HCT116 (cell line): ENCODE results near the gene RAB31. TPM values are rescaled to one million over a fixed set of nuclear protein-coding genes. Genes with fewer than 3 reads are reported as not detected.

Source experiments
- ATAC-seq: fragments of 200-7000 bp; cut with Tn5 transposase; 2 replicates; pipeline ENCODE4 v1.9.1; 2020; ENCODE audit warnings: mild to moderate bottlenecking, moderate library complexity
- BruUV-seq: library from RNA; stranded (reverse); fragments of 400-500 nt; replicated peaks from 2 replicates; lab custom pipeline; 2021; lab: Mats Ljungman, UMichigan
- CTCF ChIA-PET: fragments of 300-600 bp; sonication (Branson Sonifier 250); formaldehyde crosslinking; loops from one replicate; lab custom pipeline; 2021; ENCODE audit warnings: antibody characterized with exemption; lab: Charles Lee
- POLR2A ChIA-PET: fragments of 300-600, 350-600 bp; sonication (Branson Sonifier 250); formaldehyde crosslinking; loops from one replicate; lab custom pipeline; 2021; ENCODE audit warnings: antibody characterized with exemption; lab: Charles Lee
- RAD21 ChIA-PET, 2 experiments: fragments of 300-600 bp; sonication (Branson Sonifier 250); formaldehyde crosslinking; loops; one replicate each; lab custom pipeline; 2023; ENCODE audit warnings: low total read pairs in 2 of 2; ENCODE audit not compliant: uncharacterized antibody in 2 of 2, unreplicated experiment in 2 of 2, low non-redundant PET in 1 of 2; lab: Charles Lee
- DNase-seq: peaks from one replicate; pipeline ENCODE4 v3.0.0-alpha.2; 2010; ENCODE audit warnings: low read depth, low spot score
- H2AFZ ChIP-seq: fragments of 200-600 bp; shearing (Covaris generic), sonication (generic); 2 replicates; pipeline ENCODE4 v1.6.1; 2017; ENCODE audit warnings: low read depth, mixed run types, mixed read lengths, antibody characterized with exemption, low read length; ENCODE audit not compliant: poor library complexity, severe bottlenecking
- H3K27ac ChIP-seq: 2 replicates; pipeline ENCODE4 v1.5.1; 2012; ENCODE audit warnings: low read depth, low read length
- H3K27me3 ChIP-seq: fragments of 200-600 bp; sonication (generic); 2 replicates; pipeline ENCODE4 v1.6.1; 2016; ENCODE audit warnings: mixed run types, low read length, mixed read lengths; ENCODE audit not compliant: insufficient read depth
- H3K36me3 ChIP-seq, 2 experiments: fragments of 200-500 bp in 1 of 2; fragments of 200-600 bp in 1 of 2; sonication (Bioruptor generic) in 1 of 2; sonication (generic) in 1 of 2; 2 replicates each; pipeline versions ENCODE4 v1.5.1 to v1.6.1; 2014 to 2016; ENCODE audit warnings: low read length in 2 of 2, inconsistent platforms in 1 of 2, mixed read lengths in 1 of 2, mixed run types in 1 of 2; ENCODE audit not compliant: insufficient read depth in 2 of 2, control insufficient read depth in 1 of 2
- H3K4me1 ChIP-seq, 2 experiments: fragments of 200-600 bp in 1 of 2; sonication (generic) in 1 of 2; 2 replicates each; pipeline versions ENCODE4 v1.5.1 to v1.6.1; 2012 to 2017; ENCODE audit warnings: low read length in 2 of 2, inconsistent platforms in 1 of 2, mild to moderate bottlenecking in 1 of 2, mixed read lengths in 1 of 2, mixed run types in 1 of 2, moderate library complexity in 1 of 2; ENCODE audit not compliant: insufficient read depth in 2 of 2, control insufficient read depth in 1 of 2
- H3K4me2 ChIP-seq: fragments of 200-600 bp; sonication (generic); 2 replicates; pipeline ENCODE4 v1.6.1; 2017; ENCODE audit warnings: mixed run types, low read length, mixed read lengths
- H3K4me3 ChIP-seq, 2 experiments: fragments of 200-600 bp in 1 of 2; sonication (generic) in 1 of 2; replicated peaks in 1 of 2; 2 replicates each; pipeline ENCODE4 v1.5.1; 2011 to 2016; ENCODE audit warnings: low read length in 2 of 2, control low read depth in 1 of 2, low read depth in 1 of 2, mild to moderate bottlenecking in 1 of 2, mixed read lengths in 1 of 2, mixed run types in 1 of 2
- H3K79me2 ChIP-seq: fragments of 200-600 bp; sonication (generic); 2 replicates; pipeline ENCODE4 v1.6.1; 2017; ENCODE audit warnings: mild to moderate bottlenecking, mixed run types, low read length, moderate library complexity, mixed read lengths; ENCODE audit not compliant: insufficient read depth
- H3K9ac ChIP-seq: fragments of 200-600 bp; sonication (generic); 2 replicates; pipeline ENCODE4 v1.6.1; 2016; ENCODE audit warnings: low read length, mixed read lengths
- H3K9me2 ChIP-seq: fragments of 200-600 bp; sonication (generic), shearing (Covaris generic); 2 replicates; pipeline ENCODE4 v1.6.1; 2017; ENCODE audit warnings: mixed run types, mild to moderate bottlenecking, moderate library complexity; ENCODE audit not compliant: insufficient read depth
- H3K9me3 ChIP-seq, 2 experiments: fragments of 200-500 bp in 1 of 2; fragments of 200-600 bp in 1 of 2; sonication (Bioruptor generic) in 1 of 2; sonication (generic) in 1 of 2; 2 replicates each; pipeline ENCODE4 v1.6.1; 2014 to 2017; ENCODE audit warnings: low read length in 2 of 2, mixed read lengths in 2 of 2, inconsistent platforms in 1 of 2, low read depth in 1 of 2, mild to moderate bottlenecking in 1 of 2, mixed run types in 1 of 2, moderate library complexity in 1 of 2; ENCODE audit not compliant: control insufficient read depth in 1 of 2, insufficient read depth in 1 of 2
- H4K20me1 ChIP-seq: fragments of 200-600 bp; sonication (generic), shearing (Covaris generic); 2 replicates; pipeline ENCODE4 v1.6.1; 2017; ENCODE audit warnings: mixed run types, mild to moderate bottlenecking, moderate library complexity; ENCODE audit not compliant: insufficient read depth
- CTCF ChIP-seq, 3 experiments: fragments of 200-600 bp in 1 of 3; sonication (generic) in 1 of 3; IDR thresholded peaks in 2 of 3; conservative IDR thresholded peaks in 1 of 3; 2 replicates each; pipeline ENCODE4 v1.5.1; 2012 to 2017; ENCODE audit warnings: low read depth in 2 of 3, low read length in 2 of 3, antibody characterized with exemption in 1 of 3, borderline replicate concordance in 1 of 3, control low read depth in 1 of 3, mild to moderate bottlenecking in 1 of 3, mixed read lengths in 1 of 3, mixed run types in 1 of 3, moderate library complexity in 1 of 3; ENCODE audit not compliant: insufficient read depth in 1 of 3
- FOSL1 ChIP-seq: IDR thresholded peaks from 2 replicates; pipeline ENCODE4 v1.6.1; 2012; ENCODE audit warnings: low read depth
- RAD21 ChIP-seq: IDR thresholded peaks from 2 replicates; pipeline ENCODE4 v1.6.1; 2012; ENCODE audit warnings: low read depth, mild to moderate bottlenecking
- REST ChIP-seq: IDR thresholded peaks from 2 replicates; pipeline ENCODE4 v1.6.1; 2012; ENCODE audit warnings: low read depth
- SIN3A ChIP-seq: IDR thresholded peaks from 2 replicates; pipeline ENCODE4 v1.6.1; 2012; ENCODE audit warnings: low read depth
- SRF ChIP-seq: IDR thresholded peaks from 2 replicates; pipeline ENCODE4 v1.6.1; 2012; ENCODE audit warnings: low read depth
- YY1 ChIP-seq: IDR thresholded peaks from 2 replicates; pipeline ENCODE4 v1.6.1; 2011; ENCODE audit warnings: low read length, low read depth, moderate library complexity, mild to moderate bottlenecking; ENCODE audit not compliant: insufficient replicate concordance; ENCODE audit errors: extremely low read depth
- ZFX ChIP-seq: fragments of 450-650 bp; IDR thresholded peaks from 2 replicates; pipeline ENCODE4 v1.6.1; 2017
- intact Hi-C: fragments of 100-400 bp; cut with micrococcal nuclease; formaldehyde crosslinking; loops from 2 replicates; pipeline ENCODE4 v1.10.0; 2022
- total RNA-seq: library from RNA; stranded (reverse); gene quantifications from one replicate; pipeline ENCODE4 v1.2.1, GENCODE V29; 2021; ENCODE audit not compliant: unreplicated experiment
- TF ChIP-seq, protein P1 (sequence below): IDR thresholded peaks from 2 replicates; pipeline ENCODE4 v1.6.1; 2012

The RAB31 gene
- total RNA-seq, 1 experiment from 2014 or later: 46.9 TPM

- no peak overlapping the region for H2AFZ ChIP-seq
- no peak for ATAC-seq
- BruUV-seq: no TSS peak
- no peak overlapping the region for H3K4me3 ChIP-seq
- POLR2A ChIA-PET: no interaction called here
- no peak overlapping the region for H3K9ac ChIP-seq
- no peaks in the 10 kb centered on the region for H3K27me3 ChIP-seq
- no peak overlapping the region for H3K4me2 ChIP-seq
- H3K9me3 ChIP-seq: peaks cover 6 to 11% of the 10 kb centered on the region in 2 experiments; a peak in 2 of 4 replicates
- TF ChIP-seq, protein P1, sequence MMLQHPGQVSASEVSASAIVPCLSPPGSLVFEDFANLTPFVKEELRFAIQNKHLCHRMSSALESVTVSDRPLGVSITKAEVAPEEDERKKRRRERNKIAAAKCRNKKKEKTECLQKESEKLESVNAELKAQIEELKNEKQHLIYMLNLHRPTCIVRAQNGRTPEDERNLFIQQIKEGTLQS: no peak
- TF ChIP-seq YY1: no peak
- no peak for TF ChIP-seq SRF
- no peak for TF ChIP-seq RAD21
- TF ChIP-seq FOSL1: no peak
- TF ChIP-seq SIN3A: no peak
- no peak for TF ChIP-seq ZFX
- TF ChIP-seq REST: no peak
- no peak for TF ChIP-seq CTCF (IDR thresholded peaks at IDR 0.05 in 2 of 3, conservative IDR thresholded peaks at IDR 0.05 in 1 of 3; ENCODE audit: borderline replicate concordance in 1 of 3, insufficient read depth in 1 of 3, low read depth in 2 of 3, low read length in 2 of 3)
- no peaks in the 10 kb centered on the region for H4K20me1 ChIP-seq
- RAD21 ChIA-PET: no interaction called here
- CTCF ChIA-PET: no interaction called here
- no peak for DNase-seq
- intact Hi-C loops: no loop called here
- H3K4me1 ChIP-seq: peaks cover under 1 to 6% of the 10 kb centered on the region in 2 experiments; a peak in 2 of 4 replicates
- no peaks in the 10 kb centered on the region for H3K36me3 ChIP-seq
- H3K79me2 ChIP-seq: no peaks in the 10 kb centered on the region
- no peak overlapping the region for H3K27ac ChIP-seq
- H3K9me2 ChIP-seq: no peaks in the 10 kb centered on the region; the same call in 1 of the 2 replicates
Observed at GRCh38 chr18:9861933-9862332, 153.8 kb downstream of the RAB31 start.
